CD4-positive, alpha-beta T cell (primary cell): ENCODE results near the gene LRRC4B. TPM values are rescaled to one million over a fixed set of nuclear protein-coding genes. Genes with fewer than 3 reads are reported as not detected.
A peak's percentile ranks its signal among the peaks of the same experiment; 100 is the strongest.

ENCODE experiments used
- ATAC-seq: fragments of 200-7000 bp; cut with Tn5 transposase; one replicate; pipeline ENCODE4 v1.10.0; 2022; ENCODE audit warnings: mild to moderate bottlenecking; ENCODE audit not compliant: poor library complexity
- CTCF ChIA-PET: fragments of 350-600 bp; sonication (Branson Sonifier 250); formaldehyde crosslinking; loops from one replicate; lab custom pipeline; 2021; ENCODE audit warnings: antibody characterized with exemption, inconsistent platforms; lab: Charles Lee
- POLR2A ChIA-PET: fragments of 350-600 bp; sonication (Branson Sonifier 250); formaldehyde crosslinking; loops from one replicate; lab custom pipeline; 2021; ENCODE audit warnings: antibody characterized with exemption, inconsistent platforms; lab: Charles Lee
- DNase-seq, 14 experiments: peaks; one replicate each; pipeline ENCODE4 v3.0.0-alpha.2; 2013 to 2020; ENCODE audit warnings: mixed read lengths in 2 of 14
- H3K27ac ChIP-seq, 2 donors: one replicate each; pipeline versions ENCODE4 v1.5.1 to v1.7.0; 2013; ENCODE audit warnings: low read length in 2 of 2, low read depth in 1 of 2, mild to moderate bottlenecking in 1 of 2
- H3K27me3 ChIP-seq, 2 experiments: 1 replicate in 1 of 2; 2 replicates in 1 of 2; pipeline versions ENCODE4 v1.6.1 to v1.7.0; 2013; ENCODE audit warnings: low read length in 2 of 2, control low read depth in 1 of 2, mild to moderate bottlenecking in 1 of 2, moderate library complexity in 1 of 2; ENCODE audit not compliant: insufficient read depth in 2 of 2, control insufficient read depth in 1 of 2
- H3K36me3 ChIP-seq: one replicate; pipeline ENCODE4 v1.6.1; 2013; ENCODE audit warnings: low read length, control low read depth; ENCODE audit not compliant: insufficient read depth
- H3K4me1 ChIP-seq: one replicate; pipeline ENCODE4 v1.6.1; 2013; ENCODE audit warnings: low read length, control low read depth; ENCODE audit not compliant: insufficient read depth
- H3K4me3 ChIP-seq: one replicate; pipeline ENCODE4 v1.5.1; 2013; ENCODE audit warnings: mild to moderate bottlenecking, low read length, moderate library complexity
- H3K9me3 ChIP-seq, 2 experiments: 1 replicate in 1 of 2; 2 replicates in 1 of 2; pipeline versions ENCODE4 v1.6.1 to v1.7.0; 2013; ENCODE audit warnings: low read length in 2 of 2, mild to moderate bottlenecking in 2 of 2, control low read depth in 1 of 2, moderate library complexity in 1 of 2; ENCODE audit not compliant: control insufficient read depth in 1 of 2, insufficient read depth in 1 of 2
- H3K27ac Mint-ChIP-seq: one replicate; pipeline ENCODE4 v1.8.0; 2020; ENCODE audit warnings: mixed read lengths
- H3K27me3 Mint-ChIP-seq: one replicate; pipeline ENCODE4 v1.8.0; 2021; ENCODE audit warnings: mixed read lengths
- H3K36me3 Mint-ChIP-seq: one replicate; pipeline ENCODE4 v1.8.0; 2021; ENCODE audit warnings: low read depth, mixed read lengths
- H3K4me1 Mint-ChIP-seq: one replicate; pipeline ENCODE4 v1.8.0; 2021; ENCODE audit warnings: low read depth, mixed read lengths
- H3K4me3 Mint-ChIP-seq: one replicate; pipeline ENCODE4 v1.8.0; 2020; ENCODE audit warnings: mild to moderate bottlenecking, mixed read lengths
- H3K9me3 Mint-ChIP-seq: one replicate; pipeline ENCODE4 v1.8.0; 2020; ENCODE audit warnings: mixed read lengths
- CTCF ChIP-seq: fragments of 200-600 bp; IDR thresholded peaks from one replicate; pipeline ENCODE4 v1.8.0; 2022; ENCODE audit warnings: antibody characterized with exemption, mild to moderate bottlenecking
- intact Hi-C, 2 experiments: fragments of 100-400 bp; cut with DNase I in 1 of 2; cut with micrococcal nuclease in 1 of 2; formaldehyde crosslinking; loops; one replicate each; pipeline versions ENCODE4 v1.15.1 to v1.9.0; 2023 to 2025; cut with DNase I, micrococcal nuclease
- total RNA-seq, 174 experiments: library from RNA in 2 of 174; stranded (reverse) in 2 of 174; gene quantifications; one replicate each; pipeline ENCODE4 v1.2.3 and lab custom pipeline; 2021 to 2026

The LRRC4B gene
- total RNA-seq, 2 experiments from 2014 or later: not detected

- H3K4me1 Mint-ChIP-seq: peaks cover 37% of the 10 kb centered on the region
- Histone ChIP-seq H3K27ac (no peak overlapping the region), H3K9me3 (no peaks in the 10 kb centered on the region), H3K36me3 (no peaks in the 10 kb centered on the region), H3K4me3 (no peak overlapping the region), H3K4me1 (peaks cover 20% of the 10 kb centered on the region), H3K27me3 (no peaks in the 10 kb centered on the region)
- no peak overlapping the region for H3K4me3 Mint-ChIP-seq
- ChIA-PET POLR2A (no interaction called here), CTCF (no interaction called here)
- DNase-seq (peak in 7 of 14 experiments; percentile 15 to 50 (median 30)), ATAC-seq (peak; percentile 91)
- peaks cover 14% of the 10 kb centered on the region for H3K36me3 Mint-ChIP-seq
- no peak overlapping the region for H3K27ac Mint-ChIP-seq
- H3K27me3 Mint-ChIP-seq: no peaks in the 10 kb centered on the region
- no peak for TF ChIP-seq CTCF
- no peaks in the 10 kb centered on the region for H3K9me3 Mint-ChIP-seq
- intact Hi-C loops: no loop called here
Measured at GRCh38 chr19:50492303-50493052, 75.8 kb downstream of the LRRC4B start.

- intact Hi-C loops: no loop called here
- ATAC-seq (no peak), DNase-seq (peak in 1 of 14 experiments; percentile 14)
- POLR2A ChIA-PET: no interaction called here
- H3K36me3 ChIP-seq: no peaks in the 10 kb centered on the region
- H3K36me3 Mint-ChIP-seq: peaks cover 21% of the 10 kb centered on the region
- TF ChIP-seq CTCF: no peak
- H3K27me3 Mint-ChIP-seq: no peaks in the 10 kb centered on the region
- H3K9me3 ChIP-seq: peaks cover 0 to 3% of the 10 kb centered on the region in 2 experiments
- H3K27ac ChIP-seq: no peak overlapping the region
- H3K4me3 Mint-ChIP-seq: no peak overlapping the region
- H3K27me3 ChIP-seq: no peaks in the 10 kb centered on the region
- no peaks in the 10 kb centered on the region for H3K9me3 Mint-ChIP-seq
- H3K4me1 Mint-ChIP-seq: peaks cover 42% of the 10 kb centered on the region
- H3K27ac Mint-ChIP-seq: no peak overlapping the region
- CTCF ChIA-PET: no interaction called here
- peaks cover 25% of the 10 kb centered on the region for H3K4me1 ChIP-seq
- no peak overlapping the region for H3K4me3 ChIP-seq
Measured at GRCh38 chr19:50490991-50491472, 77.2 kb downstream of the LRRC4B start.

- H3K36me3 ChIP-seq: no peaks in the 10 kb centered on the region
- peaks cover 25% of the 10 kb centered on the region for H3K4me1 ChIP-seq
- peaks cover 0 to 3% of the 10 kb centered on the region in 2 experiments for H3K9me3 ChIP-seq
- DNase-seq (no peak), ATAC-seq (no peak)
- Mint-ChIP-seq H3K27ac (no peak overlapping the region), H3K4me3 (no peak overlapping the region), H3K9me3 (no peaks in the 10 kb centered on the region), H3K27me3 (no peaks in the 10 kb centered on the region), H3K4me1 (peaks cover 42% of the 10 kb centered on the region), H3K36me3 (peaks cover 26% of the 10 kb centered on the region)
- no peaks in the 10 kb centered on the region for H3K27me3 ChIP-seq
- intact Hi-C loops: no loop called here
- no peak overlapping the region for H3K4me3 ChIP-seq
- no peak for TF ChIP-seq CTCF
- ChIA-PET POLR2A (no interaction called here), CTCF (no interaction called here)
- no peak overlapping the region for H3K27ac ChIP-seq
Measured at GRCh38 chr19:50490411-50490811, 77.8 kb downstream of the LRRC4B start.
